WTC11 (cell line): ENCODE data around the gene SLC9A9. TPM values are rescaled to one million over a fixed set of nuclear protein-coding genes. Genes with fewer than 3 reads are reported as not detected.

Experiments
- ATAC-seq: fragments of 200-7000 bp; cut with Tn5 transposase; 2 replicates; pipeline ENCODE4 v1.10.0; 2021; ENCODE audit warnings: mild to moderate bottlenecking, moderate library complexity
- CTCF ChIA-PET: fragments of 300-600 bp; sonication (Branson Sonifier 250); formaldehyde crosslinking; loops from one replicate; lab custom pipeline; 2021; ENCODE audit warnings: antibody characterized with exemption; lab: Charles Lee
- POLR2A ChIA-PET: fragments of 350-600 bp; sonication (Branson Sonifier 250); formaldehyde crosslinking; loops from one replicate; lab custom pipeline; 2021; ENCODE audit warnings: antibody characterized with exemption; lab: Charles Lee
- DNase-seq: peaks from one replicate; pipeline ENCODE4 v3.0.0; 2021; ENCODE audit warnings: low spot score
- H3K27ac Mint-ChIP-seq: 2 replicates; pipeline ENCODE4 v1.8.0; 2021; ENCODE audit warnings: mixed read lengths
- H3K27me3 Mint-ChIP-seq: 2 replicates; pipeline ENCODE4 v1.8.0; 2021; ENCODE audit warnings: low read depth, mild to moderate bottlenecking, moderate library complexity, mixed read lengths
- H3K36me3 Mint-ChIP-seq: 2 replicates; pipeline ENCODE4 v1.8.0; 2021; ENCODE audit warnings: mixed read lengths
- H3K4me1 Mint-ChIP-seq: 2 replicates; pipeline ENCODE4 v1.8.0; 2022; ENCODE audit warnings: mixed read lengths
- H3K4me3 Mint-ChIP-seq: 2 replicates; pipeline ENCODE4 v1.8.0; 2021; ENCODE audit warnings: mild to moderate bottlenecking, moderate library complexity, mixed read lengths
- H3K9me3 Mint-ChIP-seq: 2 replicates; pipeline ENCODE4 v1.8.0; 2021; ENCODE audit warnings: mixed read lengths
- ATF1 ChIP-seq: sonication (generic); formaldehyde crosslinking; IDR thresholded peaks from 2 replicates; pipeline ENCODE4 v1.8.1; 2023; ENCODE audit warnings: mild to moderate bottlenecking, moderate library complexity, missing genetic modification reagents
- CREB1 ChIP-seq: sonication (generic); formaldehyde crosslinking; IDR thresholded peaks from 2 replicates; pipeline ENCODE4 v1.8.0; 2023; ENCODE audit warnings: mild to moderate bottlenecking, missing genetic modification reagents
- EMX1 ChIP-seq: fragments of 250-450 bp; sonication (Bioruptor Pico); IDR thresholded peaks from 2 replicates; pipeline ENCODE4 v1.8.0; 2021; ENCODE audit warnings: mild to moderate bottlenecking
- FOXK1 ChIP-seq: sonication (generic); formaldehyde crosslinking; IDR thresholded peaks from 2 replicates; pipeline ENCODE4 v1.8.0; 2022; ENCODE audit warnings: mild to moderate bottlenecking, moderate library complexity, missing genetic modification reagents
- GABPB1 ChIP-seq: sonication (generic); formaldehyde crosslinking; IDR thresholded peaks from 2 replicates; pipeline ENCODE4 v1.8.1; 2023; ENCODE audit warnings: mild to moderate bottlenecking, missing genetic modification reagents
- KAT7 ChIP-seq: sonication (generic); formaldehyde crosslinking; IDR thresholded peaks from 2 replicates; pipeline ENCODE4 v1.8.1; 2023; ENCODE audit warnings: missing genetic modification reagents, mild to moderate bottlenecking, borderline replicate concordance
- NR2C2 ChIP-seq: sonication (generic); formaldehyde crosslinking; IDR thresholded peaks from 2 replicates; pipeline ENCODE4 v1.8.0; 2022; ENCODE audit warnings: mild to moderate bottlenecking, missing genetic modification reagents
- NR3C1 ChIP-seq: sonication (generic); formaldehyde crosslinking; conservative IDR thresholded peaks from 2 replicates; pipeline ENCODE4 v1.8.1; 2023; ENCODE audit warnings: low read depth, mild to moderate bottlenecking, missing genetic modification reagents
- RORB ChIP-seq: fragments of 250-450 bp; sonication (Bioruptor Pico); IDR thresholded peaks from 2 replicates; pipeline ENCODE4 v1.9.0; 2021; ENCODE audit warnings: mild to moderate bottlenecking
- SMAD4 ChIP-seq: sonication (generic); formaldehyde crosslinking; IDR thresholded peaks from 2 replicates; pipeline ENCODE4 v1.8.0; 2022; ENCODE audit warnings: mild to moderate bottlenecking, missing genetic modification reagents
- ZBTB21 ChIP-seq: sonication (generic); formaldehyde crosslinking; IDR thresholded peaks from 2 replicates; pipeline ENCODE4 v1.8.1; 2023; ENCODE audit warnings: mild to moderate bottlenecking, missing genetic modification reagents, borderline replicate concordance
- ZNF138 ChIP-seq: sonication (generic); formaldehyde crosslinking; conservative IDR thresholded peaks from 2 replicates; pipeline ENCODE4 v1.8.1; 2022; ENCODE audit warnings: mild to moderate bottlenecking, moderate library complexity, missing genetic modification reagents
- ZNF263 ChIP-seq: sonication (generic); formaldehyde crosslinking; IDR thresholded peaks from 2 replicates; pipeline ENCODE4 v1.8.1; 2022; ENCODE audit warnings: low read depth, mild to moderate bottlenecking, moderate library complexity, missing genetic modification reagents
- ZNF396 ChIP-seq: fragments of 250-450 bp; sonication (Bioruptor Pico); IDR thresholded peaks from 2 replicates; pipeline ENCODE4 v1.8.0; 2021; ENCODE audit warnings: mild to moderate bottlenecking, moderate library complexity, borderline replicate concordance
- ZNF423 ChIP-seq: fragments of 250-450 bp; sonication (Bioruptor Pico); IDR thresholded peaks from 2 replicates; pipeline ENCODE4 v2.1.2; 2022; ENCODE audit warnings: mild to moderate bottlenecking, moderate library complexity
- total RNA-seq: library from RNA; stranded (reverse); gene quantifications from 3 replicates; pipeline ENCODE4 v1.2.3, GENCODE V29; 2021
- TF ChIP-seq, protein P1 (sequence below): sonication (generic); formaldehyde crosslinking; IDR thresholded peaks from 2 replicates; pipeline ENCODE4 v1.8.0; 2023; ENCODE audit warnings: missing genetic modification reagents, mild to moderate bottlenecking, borderline replicate concordance
- TF ChIP-seq, protein P2 (sequence below): sonication (generic); formaldehyde crosslinking; IDR thresholded peaks from 2 replicates; pipeline ENCODE4 v1.8.0; 2022; ENCODE audit warnings: mild to moderate bottlenecking, missing genetic modification reagents
- TF ChIP-seq, protein P3 (sequence below): fragments of 250-450 bp; sonication (Bioruptor Pico); IDR thresholded peaks from 2 replicates; pipeline ENCODE4 v1.9.0; 2021; ENCODE audit warnings: mild to moderate bottlenecking, borderline replicate concordance

Gene SLC9A9
- total RNA-seq, 1 experiment from 2014 or later, result 1.2 TPM

DNA sequence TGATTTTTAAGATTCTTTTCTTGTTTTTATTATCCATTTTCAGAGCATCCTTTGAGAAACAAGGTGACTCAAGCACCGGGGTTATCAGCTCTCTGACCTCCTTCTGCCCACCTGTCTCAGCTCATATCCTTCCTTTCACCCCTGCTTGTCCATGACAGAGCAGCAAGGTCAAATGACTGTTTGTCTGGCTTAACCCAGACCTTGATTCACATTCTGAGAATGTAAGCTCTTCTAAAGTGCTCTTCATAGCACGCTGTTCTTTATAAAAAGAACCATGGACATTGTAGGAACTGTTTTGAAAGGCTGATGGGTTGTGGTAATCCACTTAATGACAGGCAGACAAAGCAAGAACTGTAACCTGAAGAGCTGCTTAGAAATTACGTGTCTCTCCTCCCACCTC, 606.2 kb downstream of the SLC9A9 start (continued):
- TF ChIP-seq, protein P1, sequence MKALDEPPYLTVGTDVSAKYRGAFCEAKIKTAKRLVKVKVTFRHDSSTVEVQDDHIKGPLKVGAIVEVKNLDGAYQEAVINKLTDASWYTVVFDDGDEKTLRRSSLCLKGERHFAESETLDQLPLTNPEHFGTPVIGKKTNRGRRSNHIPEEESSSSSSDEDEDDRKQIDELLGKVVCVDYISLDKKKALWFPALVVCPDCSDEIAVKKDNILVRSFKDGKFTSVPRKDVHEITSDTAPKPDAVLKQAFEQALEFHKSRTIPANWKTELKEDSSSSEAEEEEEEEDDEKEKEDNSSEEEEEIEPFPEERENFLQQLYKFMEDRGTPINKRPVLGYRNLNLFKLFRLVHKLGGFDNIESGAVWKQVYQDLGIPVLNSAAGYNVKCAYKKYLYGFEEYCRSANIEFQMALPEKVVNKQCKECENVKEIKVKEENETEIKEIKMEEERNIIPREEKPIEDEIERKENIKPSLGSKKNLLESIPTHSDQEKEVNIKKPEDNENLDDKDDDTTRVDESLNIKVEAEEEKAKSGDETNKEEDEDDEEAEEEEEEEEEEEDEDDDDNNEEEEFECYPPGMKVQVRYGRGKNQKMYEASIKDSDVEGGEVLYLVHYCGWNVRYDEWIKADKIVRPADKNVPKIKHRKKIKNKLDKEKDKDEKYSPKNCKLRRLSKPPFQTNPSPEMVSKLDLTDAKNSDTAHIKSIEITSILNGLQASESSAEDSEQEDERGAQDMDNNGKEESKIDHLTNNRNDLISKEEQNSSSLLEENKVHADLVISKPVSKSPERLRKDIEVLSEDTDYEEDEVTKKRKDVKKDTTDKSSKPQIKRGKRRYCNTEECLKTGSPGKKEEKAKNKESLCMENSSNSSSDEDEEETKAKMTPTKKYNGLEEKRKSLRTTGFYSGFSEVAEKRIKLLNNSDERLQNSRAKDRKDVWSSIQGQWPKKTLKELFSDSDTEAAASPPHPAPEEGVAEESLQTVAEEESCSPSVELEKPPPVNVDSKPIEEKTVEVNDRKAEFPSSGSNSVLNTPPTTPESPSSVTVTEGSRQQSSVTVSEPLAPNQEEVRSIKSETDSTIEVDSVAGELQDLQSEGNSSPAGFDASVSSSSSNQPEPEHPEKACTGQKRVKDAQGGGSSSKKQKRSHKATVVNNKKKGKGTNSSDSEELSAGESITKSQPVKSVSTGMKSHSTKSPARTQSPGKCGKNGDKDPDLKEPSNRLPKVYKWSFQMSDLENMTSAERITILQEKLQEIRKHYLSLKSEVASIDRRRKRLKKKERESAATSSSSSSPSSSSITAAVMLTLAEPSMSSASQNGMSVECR (CRISPR knock-in tag), result no peak

DNA sequence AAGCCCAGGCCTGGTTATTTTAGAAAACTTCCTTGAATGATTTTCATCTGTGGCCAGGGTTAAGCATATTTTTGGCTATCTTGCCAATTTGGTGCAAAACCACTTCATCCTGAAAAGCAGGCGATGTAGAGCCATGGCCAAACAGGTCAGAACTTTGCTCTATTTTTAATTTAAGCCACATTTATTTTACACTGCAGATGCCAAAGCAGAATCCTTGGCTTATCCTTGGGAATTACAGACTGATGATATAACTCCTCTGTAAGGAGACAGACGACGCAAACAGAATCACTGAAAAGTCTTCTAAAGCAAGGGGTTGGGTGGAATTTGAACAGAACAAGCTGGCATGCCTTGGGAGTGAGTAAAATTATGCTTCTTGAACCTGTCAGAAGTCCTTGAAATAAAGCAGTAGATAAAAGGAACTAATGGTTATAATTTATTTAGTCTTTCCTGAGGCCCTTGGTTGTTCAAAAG, 606.8 kb downstream of the SLC9A9 start:
- DNase-seq, result no peak
- H3K27me3 Mint-ChIP-seq, result no peaks in the 10 kb centered on the region
- peaks cover 11% of the 10 kb centered on the region for H3K9me3 Mint-ChIP-seq
- H3K36me3 Mint-ChIP-seq, result no peaks in the 10 kb centered on the region
- ChIA-PET POLR2A (no interaction called here), CTCF (interaction anchor here (0.6 kb wide), 2 partner anchors 53 to 119 kb away, joined by 3 read pairs; no protein-coding TSS in a partner anchor)
- H3K4me3 Mint-ChIP-seq, result no peak overlapping the region
- no peak overlapping the region for H3K27ac Mint-ChIP-seq
- TF ChIP-seq CREB1 (CRISPR knock-in tag) (no peak), EMX1 (no peak), RORB (CRISPR knock-in tag) (no peak), NR3C1 (CRISPR knock-in tag) (no peak), GABPB1 (CRISPR knock-in tag) (no peak), ZNF423 (no peak), FOXK1 (CRISPR knock-in tag) (no peak), KAT7 (CRISPR knock-in tag) (no peak), SMAD4 (CRISPR knock-in tag) (no peak), ZBTB21 (no peak), ZNF138 (no peak), ATF1 (no peak), ZNF396 (CRISPR knock-in tag) (no peak), ZNF263 (CRISPR knock-in tag) (no peak), NR2C2 (CRISPR knock-in tag) (no peak)
- TF ChIP-seq, protein P2, sequence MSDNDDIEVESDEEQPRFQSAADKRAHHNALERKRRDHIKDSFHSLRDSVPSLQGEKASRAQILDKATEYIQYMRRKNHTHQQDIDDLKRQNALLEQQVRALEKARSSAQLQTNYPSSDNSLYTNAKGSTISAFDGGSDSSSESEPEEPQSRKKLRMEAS (CRISPR knock-in tag), result no peak
- TF ChIP-seq, protein P3, sequence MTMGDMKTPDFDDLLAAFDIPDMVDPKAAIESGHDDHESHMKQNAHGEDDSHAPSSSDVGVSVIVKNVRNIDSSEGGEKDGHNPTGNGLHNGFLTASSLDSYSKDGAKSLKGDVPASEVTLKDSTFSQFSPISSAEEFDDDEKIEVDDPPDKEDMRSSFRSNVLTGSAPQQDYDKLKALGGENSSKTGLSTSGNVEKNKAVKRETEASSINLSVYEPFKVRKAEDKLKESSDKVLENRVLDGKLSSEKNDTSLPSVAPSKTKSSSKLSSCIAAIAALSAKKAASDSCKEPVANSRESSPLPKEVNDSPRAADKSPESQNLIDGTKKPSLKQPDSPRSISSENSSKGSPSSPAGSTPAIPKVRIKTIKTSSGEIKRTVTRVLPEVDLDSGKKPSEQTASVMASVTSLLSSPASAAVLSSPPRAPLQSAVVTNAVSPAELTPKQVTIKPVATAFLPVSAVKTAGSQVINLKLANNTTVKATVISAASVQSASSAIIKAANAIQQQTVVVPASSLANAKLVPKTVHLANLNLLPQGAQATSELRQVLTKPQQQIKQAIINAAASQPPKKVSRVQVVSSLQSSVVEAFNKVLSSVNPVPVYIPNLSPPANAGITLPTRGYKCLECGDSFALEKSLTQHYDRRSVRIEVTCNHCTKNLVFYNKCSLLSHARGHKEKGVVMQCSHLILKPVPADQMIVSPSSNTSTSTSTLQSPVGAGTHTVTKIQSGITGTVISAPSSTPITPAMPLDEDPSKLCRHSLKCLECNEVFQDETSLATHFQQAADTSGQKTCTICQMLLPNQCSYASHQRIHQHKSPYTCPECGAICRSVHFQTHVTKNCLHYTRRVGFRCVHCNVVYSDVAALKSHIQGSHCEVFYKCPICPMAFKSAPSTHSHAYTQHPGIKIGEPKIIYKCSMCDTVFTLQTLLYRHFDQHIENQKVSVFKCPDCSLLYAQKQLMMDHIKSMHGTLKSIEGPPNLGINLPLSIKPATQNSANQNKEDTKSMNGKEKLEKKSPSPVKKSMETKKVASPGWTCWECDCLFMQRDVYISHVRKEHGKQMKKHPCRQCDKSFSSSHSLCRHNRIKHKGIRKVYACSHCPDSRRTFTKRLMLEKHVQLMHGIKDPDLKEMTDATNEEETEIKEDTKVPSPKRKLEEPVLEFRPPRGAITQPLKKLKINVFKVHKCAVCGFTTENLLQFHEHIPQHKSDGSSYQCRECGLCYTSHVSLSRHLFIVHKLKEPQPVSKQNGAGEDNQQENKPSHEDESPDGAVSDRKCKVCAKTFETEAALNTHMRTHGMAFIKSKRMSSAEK (CRISPR knock-in tag), result no peak
- TF ChIP-seq, protein P1 (CRISPR knock-in tag), result no peak
- no peaks in the 10 kb centered on the region for H3K4me1 Mint-ChIP-seq
- no peak for ATAC-seq
